CD14-positive monocyte (primary cell): ENCODE measurements around the gene NTM. TPM values are rescaled to one million over a fixed set of nuclear protein-coding genes. Genes with fewer than 3 reads are reported as not detected.

Experiments
- DNase-seq, 3 donors: peaks; one replicate each; pipeline ENCODE4 v3.0.0-alpha.2; 2011 to 2022
- H2AFZ ChIP-seq: 2 replicates; pipeline ENCODE4 v1.6.0; 2012; ENCODE audit warnings: mild to moderate bottlenecking, low read depth, low read length, inconsistent platforms; ENCODE audit not compliant: insufficient read depth, poor library complexity, severe bottlenecking
- H3K27ac ChIP-seq, 2 donors: 1 replicate in 1 of 2; 2 replicates in 1 of 2; pipeline ENCODE4 v1.5.1; 2012 to 2013; ENCODE audit warnings: low read length in 2 of 2, control low read depth in 1 of 2, inconsistent platforms in 1 of 2, low read depth in 1 of 2, mild to moderate bottlenecking in 1 of 2
- H3K27me3 ChIP-seq, 2 donors: one replicate each; pipeline versions ENCODE4 v1.6.0 to v1.6.1; 2011 to 2013; ENCODE audit warnings: low read length in 2 of 2; ENCODE audit not compliant: control insufficient read depth in 2 of 2, insufficient read depth in 2 of 2
- H3K36me3 ChIP-seq, 2 donors: replicated peaks in 1 of 2; 1 replicate in 1 of 2; 2 replicates in 1 of 2; pipeline versions ENCODE4 v1.5.1 to v1.6.1; 2012 to 2013; ENCODE audit warnings: low read length in 2 of 2, control low read depth in 1 of 2, inconsistent platforms in 1 of 2, mild to moderate bottlenecking in 1 of 2; ENCODE audit not compliant: insufficient read depth in 2 of 2, control insufficient read depth in 1 of 2
- H3K4me1 ChIP-seq, 2 donors: 1 replicate in 1 of 2; 2 replicates in 1 of 2; pipeline versions ENCODE4 v1.5.1 to v1.6.1; 2012 to 2013; ENCODE audit warnings: low read length in 2 of 2, control low read depth in 1 of 2, inconsistent platforms in 1 of 2, mild to moderate bottlenecking in 1 of 2, moderate library complexity in 1 of 2; ENCODE audit not compliant: insufficient read depth in 2 of 2, control insufficient read depth in 1 of 2
- H3K4me2 ChIP-seq: replicated peaks from 2 replicates; pipeline ENCODE3; 2012; ENCODE audit warnings: low read length, moderate library complexity, mild to moderate bottlenecking; ENCODE audit not compliant: poor library complexity, severe bottlenecking; ENCODE audit errors: extremely low read depth
- H3K4me3 ChIP-seq, 3 experiments: fragments of 200-600 bp in 1 of 3; sonication (generic) in 1 of 3; replicated peaks in 1 of 3; 1 replicate in 2 of 3; 2 replicates in 1 of 3; pipeline ENCODE4 v1.5.1; 2011 to 2013; ENCODE audit warnings: low read length in 3 of 3, mild to moderate bottlenecking in 3 of 3, control low read depth in 2 of 3, low read depth in 2 of 3, inconsistent platforms in 1 of 3, moderate library complexity in 1 of 3
- H3K79me2 ChIP-seq: 2 replicates; pipeline ENCODE4 v1.6.0; 2012; ENCODE audit warnings: mild to moderate bottlenecking, control low read depth, inconsistent platforms, low read length, moderate library complexity; ENCODE audit not compliant: insufficient read depth
- H3K9ac ChIP-seq: 2 replicates; pipeline ENCODE4 v1.6.0; 2017; ENCODE audit warnings: low read length, mild to moderate bottlenecking; ENCODE audit not compliant: insufficient read depth, poor library complexity, severe bottlenecking
- H3K9me3 ChIP-seq, 2 donors: replicated peaks in 1 of 2; 1 replicate in 1 of 2; 2 replicates in 1 of 2; pipeline versions ENCODE4 v1.5.1 to v1.6.1; 2012 to 2013; ENCODE audit warnings: low read length in 2 of 2, control low read depth in 1 of 2; ENCODE audit not compliant: control insufficient read depth in 1 of 2, insufficient read depth in 1 of 2
- H4K20me1 ChIP-seq: 2 replicates; pipeline ENCODE4 v1.6.0; 2012; ENCODE audit warnings: mild to moderate bottlenecking, low read length, control low read depth, moderate library complexity; ENCODE audit not compliant: insufficient read depth
- H3K27ac Mint-ChIP-seq, 7 donors: one replicate each; pipeline ENCODE4 v1.8.0; 2020; ENCODE audit warnings: mild to moderate bottlenecking in 7 of 7, mixed read lengths in 7 of 7, moderate library complexity in 6 of 7, inconsistent platforms in 2 of 7
- H3K27me3 Mint-ChIP-seq, 3 donors: one replicate each; pipeline ENCODE4 v1.8.0; 2021 to 2022; ENCODE audit warnings: low read depth in 3 of 3, mild to moderate bottlenecking in 3 of 3, mixed read lengths in 3 of 3, moderate library complexity in 3 of 3, inconsistent platforms in 1 of 3
- H3K36me3 Mint-ChIP-seq, 2 donors: one replicate each; pipeline ENCODE4 v1.8.0; 2020; ENCODE audit warnings: mixed read lengths in 2 of 2, inconsistent platforms in 1 of 2, mild to moderate bottlenecking in 1 of 2
- H3K4me1 Mint-ChIP-seq: one replicate; pipeline ENCODE4 v1.8.0; 2020; ENCODE audit warnings: mild to moderate bottlenecking, mixed read lengths
- H3K4me3 Mint-ChIP-seq, 2 donors: one replicate each; pipeline ENCODE4 v1.8.0; 2020; ENCODE audit warnings: mild to moderate bottlenecking in 2 of 2, mixed read lengths in 2 of 2, moderate library complexity in 1 of 2
- H3K9me3 Mint-ChIP-seq, 7 donors: one replicate each; pipeline ENCODE4 v1.8.0; 2020 to 2022; ENCODE audit warnings: mixed read lengths in 7 of 7, mild to moderate bottlenecking in 6 of 7, moderate library complexity in 6 of 7, inconsistent platforms in 2 of 7
- WGBS: methylation state at CpG from one replicate; pipeline ENCODE4 v1.1.5; 2013; ENCODE audit warnings: missing lambda C conversion rate; ENCODE audit not compliant: insufficient coverage; 5-methylcytosine and 5-hydroxymethylcytosine counted together
- intact Hi-C, 2 donors: fragments of 100-400 bp; cut with micrococcal nuclease; formaldehyde crosslinking; loops; one replicate each; pipeline versions ENCODE4 v1.15.0 to v1.15.1; 2023
- polyA plus RNA-seq, 3 donors: library from polyadenylated mRNA; depleted of rRNA in 1 of 3; unstranded in 2 of 3; stranded (reverse) in 1 of 3; fragments of 300-500 nt in 2 of 3; fragments of >200 nt in 1 of 3; fragmentation: Illumina TruSeq in 2 of 3; gene quantifications; 1 replicate in 2 of 3; 2 replicates in 1 of 3; pipeline ENCODE4 v1.2.3, GENCODE V29; 2012 to 2021
- TF ChIP-seq, protein P1 (sequence below): fragments of 200-600 bp; IDR thresholded peaks from one replicate; pipeline ENCODE4 v1.8.0; 2022; ENCODE audit warnings: antibody characterized with exemption, mild to moderate bottlenecking

Gene NTM
- polyA plus RNA-seq, 3 donors, result not detected

GRCh38 chr11:131871006-131871405 lies 500.6 kb downstream of the NTM start:
- Mint-ChIP-seq H3K9me3 (no peaks in the 10 kb centered on the region), H3K27ac (no peak overlapping the region), H3K4me1 (peaks cover 3% of the 10 kb centered on the region), H3K4me3 (no peak overlapping the region), H3K36me3 (no peaks in the 10 kb centered on the region), H3K27me3 (peaks cover 2 to 4% (median 3%) of the 10 kb centered on the region in 3 donors)
- Histone ChIP-seq H3K36me3 (no peaks in the 10 kb centered on the region), H3K9ac (no peak overlapping the region), H3K9me3 (no peaks in the 10 kb centered on the region), H3K27me3 (no peaks in the 10 kb centered on the region), H3K4me2 (no peak overlapping the region), H3K4me1 (no peaks in the 10 kb centered on the region), H2AFZ (no peak overlapping the region), H3K27ac (no peak overlapping the region), H3K4me3 (no peak overlapping the region), H3K79me2 (no peaks in the 10 kb centered on the region), H4K20me1 (no peaks in the 10 kb centered on the region)
- intact Hi-C loops, result loop anchor here in 1 of 2 donors (10.0 kb wide), 1 partner anchor 254 kb away; no protein-coding TSS in a partner anchor
- DNase-seq, result no peak
- WGBS, result 100% methylated on average over 1 of the region's 2 CpGs
- TF ChIP-seq, protein P1, sequence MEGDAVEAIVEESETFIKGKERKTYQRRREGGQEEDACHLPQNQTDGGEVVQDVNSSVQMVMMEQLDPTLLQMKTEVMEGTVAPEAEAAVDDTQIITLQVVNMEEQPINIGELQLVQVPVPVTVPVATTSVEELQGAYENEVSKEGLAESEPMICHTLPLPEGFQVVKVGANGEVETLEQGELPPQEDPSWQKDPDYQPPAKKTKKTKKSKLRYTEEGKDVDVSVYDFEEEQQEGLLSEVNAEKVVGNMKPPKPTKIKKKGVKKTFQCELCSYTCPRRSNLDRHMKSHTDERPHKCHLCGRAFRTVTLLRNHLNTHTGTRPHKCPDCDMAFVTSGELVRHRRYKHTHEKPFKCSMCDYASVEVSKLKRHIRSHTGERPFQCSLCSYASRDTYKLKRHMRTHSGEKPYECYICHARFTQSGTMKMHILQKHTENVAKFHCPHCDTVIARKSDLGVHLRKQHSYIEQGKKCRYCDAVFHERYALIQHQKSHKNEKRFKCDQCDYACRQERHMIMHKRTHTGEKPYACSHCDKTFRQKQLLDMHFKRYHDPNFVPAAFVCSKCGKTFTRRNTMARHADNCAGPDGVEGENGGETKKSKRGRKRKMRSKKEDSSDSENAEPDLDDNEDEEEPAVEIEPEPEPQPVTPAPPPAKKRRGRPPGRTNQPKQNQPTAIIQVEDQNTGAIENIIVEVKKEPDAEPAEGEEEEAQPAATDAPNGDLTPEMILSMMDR, result no peak

GRCh38 chr11:131874070-131874469 lies 503.7 kb downstream of the NTM start:
- Histone ChIP-seq H3K36me3 (no peaks in the 10 kb centered on the region), H3K4me1 (no peaks in the 10 kb centered on the region), H3K9me3 (no peaks in the 10 kb centered on the region), H3K27ac (no peak overlapping the region), H2AFZ (no peak overlapping the region), H3K4me3 (no peak overlapping the region), H3K79me2 (no peaks in the 10 kb centered on the region), H4K20me1 (no peaks in the 10 kb centered on the region), H3K9ac (no peak overlapping the region), H3K4me2 (no peak overlapping the region), H3K27me3 (no peaks in the 10 kb centered on the region)
- no peak overlapping the region for H3K27ac Mint-ChIP-seq
- peaks cover 1 to 15% (median 4%) of the 10 kb centered on the region in 3 donors for H3K27me3 Mint-ChIP-seq
- no peak overlapping the region for H3K4me3 Mint-ChIP-seq
- H3K9me3 Mint-ChIP-seq, result peaks cover 0 to 2% (median 0%) of the 10 kb centered on the region in 7 donors
- DNase-seq, result no peak
- TF ChIP-seq, protein P1, result no peak
- intact Hi-C loops, result loop anchor here in 1 of 2 donors (10.0 kb wide), 1 partner anchor 251 kb away; no protein-coding TSS in a partner anchor
- no peaks in the 10 kb centered on the region for H3K36me3 Mint-ChIP-seq
- no peaks in the 10 kb centered on the region for H3K4me1 Mint-ChIP-seq
